OCI-LY7 (cell line): ENCODE results near the gene RAB11FIP4. TPM values are rescaled to one million over a fixed set of nuclear protein-coding genes. Genes with fewer than 3 reads are reported as not detected.

ENCODE experiments used
- BruUV-seq: library from RNA; stranded (reverse); fragments of 400-500 nt; replicated peaks from 2 replicates; lab custom pipeline; 2021; lab: Mats Ljungman, UMichigan
- CTCF ChIA-PET: fragments of 300-600 bp; sonication (Branson Sonifier 250); formaldehyde crosslinking; loops from one replicate; lab custom pipeline; 2022; ENCODE audit warnings: antibody characterized with exemption; ENCODE audit not compliant: unreplicated experiment; lab: Charles Lee
- POLR2A ChIA-PET: fragments of 300-600 bp; sonication (Branson Sonifier 250); formaldehyde crosslinking; loops from one replicate; lab custom pipeline; 2022; ENCODE audit warnings: antibody characterized with exemption; lab: Charles Lee
- DNase-seq: peaks from one replicate; pipeline ENCODE4 v3.0.0-alpha.2; 2015; ENCODE audit warnings: low spot score
- H2AFZ ChIP-seq: fragments of 200-600 bp; sonication (generic), shearing (Covaris generic); 2 replicates; pipeline ENCODE4 v1.6.1; 2014; ENCODE audit warnings: mild to moderate bottlenecking, antibody characterized with exemption, low read length, moderate library complexity
- H3K27ac ChIP-seq: fragments of 200-600 bp; sonication (generic); 2 replicates; pipeline ENCODE4 v1.5.1; 2014; ENCODE audit warnings: mixed run types, low read depth, mild to moderate bottlenecking, moderate library complexity, low read length, inconsistent platforms; ENCODE audit not compliant: poor library complexity, severe bottlenecking
- H3K36me3 ChIP-seq: fragments of 200-600 bp; sonication (generic); 2 replicates; pipeline ENCODE4 v1.6.1; 2014; ENCODE audit warnings: mild to moderate bottlenecking, antibody characterized with exemption, low read length, moderate library complexity, mixed read lengths; ENCODE audit not compliant: insufficient read depth
- H3K4me1 ChIP-seq: fragments of 200-600 bp; sonication (generic); 2 replicates; pipeline ENCODE4 v1.5.1; 2014; ENCODE audit warnings: mild to moderate bottlenecking, low read length; ENCODE audit not compliant: insufficient read depth, poor library complexity, severe bottlenecking
- H3K4me2 ChIP-seq: fragments of 200-600 bp; sonication (generic); 2 replicates; pipeline ENCODE4 v1.6.1; 2014; ENCODE audit warnings: mild to moderate bottlenecking, low read length
- H3K4me3 ChIP-seq: fragments of 200-600 bp; sonication (generic); 2 replicates; pipeline ENCODE4 v1.5.1; 2014; ENCODE audit warnings: mild to moderate bottlenecking, low read depth, low read length; ENCODE audit not compliant: poor library complexity, severe bottlenecking
- H3K79me2 ChIP-seq: fragments of 200-600 bp; sonication (generic); 2 replicates; pipeline ENCODE4 v1.6.1; 2016; ENCODE audit warnings: low read depth, mild to moderate bottlenecking, low read length, moderate library complexity, mixed read lengths; ENCODE audit not compliant: insufficient read depth
- H3K9me2 ChIP-seq: fragments of 200-600 bp; sonication (generic); 2 replicates; pipeline ENCODE4 v1.6.1; 2016; ENCODE audit warnings: mild to moderate bottlenecking, low read length, mixed read lengths; ENCODE audit not compliant: insufficient read depth
- H3K9me3 ChIP-seq: fragments of 200-600 bp; sonication (generic); 2 replicates; pipeline ENCODE4 v1.6.1; 2014; ENCODE audit warnings: mild to moderate bottlenecking, mixed run types, low read length, mixed read lengths
- H4K20me1 ChIP-seq: fragments of 200-600 bp; sonication (generic); 2 replicates; pipeline ENCODE4 v1.6.1; 2014; ENCODE audit warnings: mild to moderate bottlenecking, antibody characterized with exemption, low read length, moderate library complexity, mixed read lengths; ENCODE audit not compliant: insufficient read depth
- CTCF ChIP-seq: fragments of 200-600 bp; sonication (generic); conservative IDR thresholded peaks from 2 replicates; pipeline ENCODE4 v1.5.1; 2014; ENCODE audit warnings: mild to moderate bottlenecking, antibody characterized with exemption, low read length, moderate library complexity, mixed read lengths
- EZH2phosphoT487 ChIP-seq: fragments of 200-600 bp; sonication (generic); IDR thresholded peaks from 2 replicates; pipeline ENCODE4 v1.6.1; 2018; ENCODE audit warnings: low read depth, borderline replicate concordance, mild to moderate bottlenecking, mixed run types, antibody characterized with exemption, low read length, moderate library complexity, mixed read lengths
- intact Hi-C: fragments of 100-400 bp; cut with micrococcal nuclease; formaldehyde crosslinking; loops from one replicate; pipeline ENCODE4 v1.10.0; 2022; ENCODE audit not compliant: unreplicated experiment
- total RNA-seq, 2 experiments: library from RNA; depleted of rRNA in 1 of 2; stranded (reverse); fragments of >200 nt in 1 of 2; shearing (Covaris generic) in 1 of 2; gene quantifications; 2 replicates each; pipeline ENCODE4 v1.2.3, GENCODE V29; 2014 to 2022

The RAB11FIP4 gene
- total RNA-seq, 2 experiments from 2014 or later = 5.8 to 15.0 TPM

GRCh38 chr17:31562376-31562840 lies 170.9 kb downstream of the RAB11FIP4 start:
- Histone ChIP-seq H2AFZ (peak overlapping the region; percentile 45; the same call in 1 of the 2 replicates), H3K9me3 (no peaks in the 10 kb centered on the region), H3K4me1 (peaks cover 30% of the 10 kb centered on the region), H3K27ac (no peak overlapping the region), H3K9me2 (no peaks in the 10 kb centered on the region), H4K20me1 (no peaks in the 10 kb centered on the region), H3K36me3 (no peaks in the 10 kb centered on the region), H3K4me3 (no peak overlapping the region), H3K79me2 (no peaks in the 10 kb centered on the region), H3K4me2 (peak overlapping the region; percentile 56)
- ChIA-PET POLR2A (interaction anchor here (0.6 kb wide), 2 partner anchors 282 to 335 kb away, joined by 3 read pairs; no protein-coding TSS in a partner anchor), CTCF (interaction anchor here (1.0 to 1.1 kb wide), 2 partner anchors 18 to 84 kb away, joined by 4 to 6 read pairs; no protein-coding TSS in a partner anchor)
- no TSS peak for BruUV-seq
- no peak for DNase-seq
- no peak for TF ChIP-seq EZH2phosphoT487
- no peak for TF ChIP-seq CTCF
- intact Hi-C loops = no loop called here

GRCh38 chr17:31564291-31564690 lies 172.8 kb downstream of the RAB11FIP4 start:
- Histone ChIP-seq H3K9me3 (no peaks in the 10 kb centered on the region), H3K4me1 (peaks cover 22% of the 10 kb centered on the region), H2AFZ (no peak overlapping the region), H3K4me3 (no peak overlapping the region), H3K9me2 (no peaks in the 10 kb centered on the region), H3K36me3 (no peaks in the 10 kb centered on the region), H3K4me2 (no peak overlapping the region), H4K20me1 (no peaks in the 10 kb centered on the region), H3K27ac (no peak overlapping the region), H3K79me2 (no peaks in the 10 kb centered on the region)
- POLR2A ChIA-PET = no interaction called here
- BruUV-seq = no TSS peak
- no peak for TF ChIP-seq EZH2phosphoT487
- intact Hi-C loops = no loop called here
- DNase-seq = no peak
- CTCF ChIA-PET = no interaction called here

GRCh38 chr17:31564883-31565301 lies 173.4 kb downstream of the RAB11FIP4 start:
- Histone ChIP-seq H3K9me3 (no peaks in the 10 kb centered on the region), H3K36me3 (no peaks in the 10 kb centered on the region), H3K9me2 (no peaks in the 10 kb centered on the region), H4K20me1 (no peaks in the 10 kb centered on the region), H3K4me2 (no peak overlapping the region), H3K4me1 (peaks cover 20% of the 10 kb centered on the region), H3K79me2 (no peaks in the 10 kb centered on the region), H3K4me3 (no peak overlapping the region), H2AFZ (no peak overlapping the region), H3K27ac (no peak overlapping the region)
- intact Hi-C loops = no loop called here
- POLR2A ChIA-PET = no interaction called here
- no peak for DNase-seq
- TF ChIP-seq EZH2phosphoT487 (no peak), CTCF (no peak)
- CTCF ChIA-PET = no interaction called here
- BruUV-seq = no TSS peak
